HG02840 (cell line): ENCODE data around the gene MED13L.
"Not testable (repeated sequence)": the region's sequence is repeated elsewhere in the genome, so short reads cannot be mapped to it uniquely, and the experiment has no call there.

Source experiments
- ATAC-seq: cut with Tn5 transposase; IDR thresholded peaks from one replicate; pipeline ENCODE4 v1.9.1; 2021; ENCODE audit warnings: mild to moderate bottlenecking, moderate library complexity, moderate number of reproducible peaks; ENCODE audit not compliant: unreplicated experiment, low FRiP score

The MED13L gene

DNA sequence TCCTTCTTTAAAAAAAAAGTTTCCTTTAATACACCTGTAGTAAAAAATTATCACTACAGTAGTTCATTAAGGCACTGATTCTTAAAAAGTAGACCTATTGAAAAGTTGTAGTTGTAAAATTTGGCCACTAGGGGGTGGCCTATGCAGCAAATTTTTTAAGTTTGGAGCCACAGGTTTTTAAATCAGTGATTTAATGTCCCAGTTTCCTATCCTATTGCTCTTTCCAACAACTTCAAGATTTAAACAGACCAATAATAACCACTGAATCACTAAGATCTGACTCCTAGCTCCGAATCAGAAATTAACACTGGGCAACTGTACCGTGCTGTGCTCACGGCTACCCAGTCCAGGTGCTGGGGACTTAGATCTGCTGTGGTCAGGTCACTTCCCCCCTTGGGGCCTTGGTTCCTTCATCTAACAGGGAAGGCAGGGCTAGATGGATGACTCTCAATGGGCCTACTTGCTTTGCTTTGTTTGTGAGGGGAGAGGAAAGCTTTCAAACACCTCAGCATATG is 279.3 kb downstream of the MED13L start:
- ATAC-seq, result no peak

DNA sequence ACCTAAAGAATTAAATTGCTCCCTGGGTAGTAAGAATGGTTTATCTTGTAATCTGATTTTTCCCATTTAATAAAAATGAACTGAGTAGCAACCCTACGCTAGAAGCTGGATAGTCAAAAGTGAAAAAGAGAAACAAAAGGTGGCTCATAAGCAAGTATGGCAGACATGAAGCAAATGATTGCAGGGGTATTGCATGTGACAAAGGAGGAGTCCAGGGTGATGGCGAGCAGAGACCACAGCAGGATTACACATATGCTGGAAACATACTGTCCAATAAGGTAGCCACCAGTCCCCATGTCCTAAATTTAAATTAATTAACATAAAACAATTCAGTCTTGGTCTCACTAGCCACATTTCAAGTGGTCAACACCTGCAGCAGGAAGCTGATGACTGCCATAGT is 283.8 kb downstream of the MED13L start:
- no peak for ATAC-seq

GRCh38 chr12:115990241-115990640 is 287.3 kb downstream of the MED13L start:
- ATAC-seq, result no peak

DNA sequence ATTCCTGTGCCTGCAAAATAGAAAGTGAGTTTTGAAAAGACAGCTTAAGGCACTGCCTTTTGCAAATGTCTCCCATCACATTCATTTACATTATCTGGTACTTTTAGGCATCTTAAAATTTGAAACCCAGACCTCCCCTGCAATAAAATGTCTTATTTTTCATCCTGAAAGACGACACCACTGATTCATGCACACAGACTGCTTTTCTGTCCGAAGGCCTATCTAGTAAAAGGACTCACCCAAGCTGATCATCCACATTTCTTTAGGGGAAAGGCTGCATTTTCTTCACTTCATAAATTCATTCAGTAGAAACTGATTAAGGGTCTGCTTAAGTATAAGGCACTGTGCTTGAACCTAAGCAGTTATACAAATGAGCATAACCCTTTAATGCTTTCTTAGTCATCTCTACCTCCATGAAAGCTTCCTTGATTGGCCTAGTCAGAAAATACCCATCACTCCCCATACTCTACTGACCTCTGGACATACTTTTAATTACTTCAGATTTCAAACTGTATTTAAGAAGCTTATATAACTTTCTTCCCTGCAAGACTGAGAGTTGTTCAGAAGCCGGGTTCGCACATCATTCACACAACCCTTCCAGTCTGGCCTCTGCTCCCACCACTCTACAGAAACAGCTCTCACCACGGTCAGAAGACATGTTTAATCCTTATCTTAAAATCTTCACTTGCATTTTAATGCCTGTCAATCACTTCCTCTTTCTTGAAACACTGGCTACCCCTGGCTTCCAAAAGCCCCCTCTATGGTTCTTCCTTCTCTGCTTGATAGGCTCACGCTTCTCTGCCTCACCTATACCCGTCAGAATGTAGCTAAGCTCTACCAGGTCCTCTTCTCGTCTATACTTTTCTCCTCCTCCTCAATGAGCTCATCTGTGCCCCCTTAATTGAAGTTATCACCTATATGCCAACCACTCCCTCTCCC is 288.6 kb downstream of the MED13L start:
- no peak for ATAC-seq

DNA sequence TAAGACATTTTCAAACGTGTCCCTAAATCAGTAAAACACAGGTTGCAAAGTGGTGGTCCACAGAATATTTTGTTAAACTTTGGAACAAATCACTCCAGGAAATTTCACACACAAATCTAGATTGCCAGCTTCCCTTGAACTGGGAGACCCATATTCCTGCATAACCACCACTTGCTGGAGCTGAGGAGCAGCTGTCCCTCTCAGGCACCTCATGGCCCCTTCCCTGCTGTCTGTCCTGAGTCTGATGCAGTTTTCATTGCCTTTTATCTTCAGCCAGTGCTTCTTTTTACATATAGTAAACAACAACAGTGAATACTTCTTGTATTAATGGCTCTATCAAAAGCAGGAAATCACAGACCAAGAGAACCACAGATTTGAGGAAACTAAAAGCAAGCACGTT is 289.3 kb downstream of the MED13L start:
- no peak for ATAC-seq

DNA sequence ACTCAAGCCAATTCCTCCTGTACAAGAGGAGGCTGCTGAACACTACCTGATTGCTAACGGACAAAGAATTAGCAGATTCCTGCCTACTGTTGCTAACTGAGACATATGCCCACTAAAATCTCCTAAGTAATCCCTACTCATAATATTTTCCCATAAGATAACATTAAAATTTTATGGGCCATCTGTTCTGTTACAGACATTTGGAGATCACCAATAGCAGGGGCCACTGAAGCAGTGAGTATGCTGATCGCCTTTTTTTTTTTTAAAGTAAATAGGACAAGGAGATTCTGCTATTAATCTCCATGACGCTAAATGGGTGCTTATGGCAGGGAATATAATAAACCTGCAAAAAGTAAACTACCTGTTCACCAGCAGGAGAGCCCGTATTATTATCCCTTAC is 292.9 kb downstream of the MED13L start:
- ATAC-seq, result no peak

DNA sequence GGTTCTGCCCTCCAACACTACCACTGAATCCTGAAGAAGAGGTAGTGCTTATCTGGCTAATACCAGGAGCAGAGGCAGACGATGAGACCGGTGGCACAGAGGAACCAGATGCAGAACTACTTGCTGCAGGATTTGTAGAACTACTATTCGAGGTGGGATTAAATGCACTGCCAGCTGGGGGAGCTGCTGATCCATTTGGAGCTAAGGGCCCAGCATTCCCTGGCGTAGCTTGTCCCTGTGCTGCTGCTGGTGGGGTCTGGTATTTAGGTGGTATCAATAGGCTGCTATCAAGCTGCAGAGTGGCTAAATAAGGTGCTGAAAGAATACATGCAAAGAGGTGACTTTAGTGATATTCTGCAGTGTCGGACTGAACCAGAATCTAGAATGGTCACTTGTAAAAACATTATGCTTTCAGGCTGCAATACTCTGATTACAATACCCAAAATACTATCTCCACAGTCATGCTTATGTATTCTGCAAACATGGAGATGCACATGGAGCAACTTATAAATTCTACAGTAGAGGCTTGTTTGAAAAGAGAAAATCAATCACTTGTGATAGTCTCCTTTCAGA is 294.2 kb downstream of the MED13L start:
- ATAC-seq, result no peak

GRCh38 chr12:115980339-115980738 is 297.2 kb downstream of the MED13L start:
- ATAC-seq, result no peak

DNA sequence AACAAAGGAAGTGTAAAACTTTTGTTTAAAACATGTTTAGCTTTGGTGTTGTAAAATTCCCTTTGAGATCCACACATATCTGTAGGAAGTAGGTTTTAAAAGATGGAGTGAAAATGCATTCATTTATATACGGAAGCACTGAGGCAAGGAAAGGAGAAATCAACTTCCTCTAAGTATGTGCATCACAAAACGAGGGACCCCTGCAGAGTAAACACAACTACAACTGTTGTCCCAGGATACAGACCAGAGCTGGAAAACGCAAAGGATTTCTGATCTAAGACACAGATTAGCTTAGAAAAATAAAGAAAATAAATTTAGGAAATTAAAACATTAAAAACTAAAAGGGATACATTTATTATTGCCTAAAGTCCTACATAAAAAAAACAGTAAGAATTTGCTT is 297.6 kb downstream of the MED13L start:
- ATAC-seq, result no peak

GRCh38 chr12:115979351-115979750 is 298.1 kb downstream of the MED13L start:
- ATAC-seq, result no peak

GRCh38 chr12:115976829-115977228 is 300.7 kb downstream of the MED13L start:
- ATAC-seq, result not testable (repeated sequence)

- no peak for ATAC-seq
Observed at GRCh38 chr12:115975411-115975810, 302.1 kb downstream of the MED13L start.

- ATAC-seq, result no peak
Observed at GRCh38 chr12:115973968-115974724, 303.3 kb downstream of the MED13L start.

GRCh38 chr12:115973066-115973465 is 304.4 kb downstream of the MED13L start:
- ATAC-seq, result no peak

- no peak for ATAC-seq
Observed at GRCh38 chr12:115972241-115972640, 305.3 kb downstream of the MED13L start.

- ATAC-seq, result no peak
Observed at GRCh38 chr12:115968211-115968610, 309.3 kb downstream of the MED13L start.

DNA sequence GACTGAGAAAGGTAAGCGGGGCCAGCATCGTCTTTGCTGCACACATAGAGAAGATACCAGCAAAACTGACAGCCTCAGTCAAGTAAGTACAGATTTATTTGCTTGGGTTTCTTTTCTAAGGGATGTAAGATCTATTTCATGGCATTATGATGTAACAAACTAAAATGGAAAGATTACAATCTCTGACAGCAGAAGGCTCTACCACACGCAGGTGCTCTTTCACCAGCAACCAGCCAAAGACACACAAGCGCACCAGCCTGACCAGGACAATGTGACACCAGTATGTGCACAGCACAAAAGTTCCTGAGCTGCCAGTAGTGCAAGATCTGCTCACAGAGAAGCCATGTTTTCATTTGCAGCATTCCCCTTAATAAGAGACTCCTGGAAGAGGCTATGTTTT is 311.1 kb downstream of the MED13L start:
- ATAC-seq, result no peak

DNA sequence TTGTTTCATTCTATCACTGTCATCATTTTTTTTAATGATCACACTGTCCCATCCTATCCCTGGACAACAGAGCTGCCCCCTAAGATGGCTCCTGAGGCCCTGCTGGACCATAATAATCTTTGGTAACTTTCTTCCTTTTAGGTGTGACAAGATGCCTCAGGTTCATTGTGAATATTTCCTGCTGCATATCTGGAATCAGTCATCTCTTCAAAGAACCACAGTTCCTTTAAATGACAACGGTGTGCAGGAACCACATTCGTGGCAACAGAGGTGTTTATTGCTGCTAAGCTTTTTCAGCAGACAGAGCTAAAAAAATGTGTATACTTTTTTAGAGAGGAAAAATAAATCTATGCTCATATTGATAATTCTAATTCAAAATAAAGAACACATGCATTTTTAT is 312.9 kb downstream of the MED13L start:
- no peak for ATAC-seq

DNA sequence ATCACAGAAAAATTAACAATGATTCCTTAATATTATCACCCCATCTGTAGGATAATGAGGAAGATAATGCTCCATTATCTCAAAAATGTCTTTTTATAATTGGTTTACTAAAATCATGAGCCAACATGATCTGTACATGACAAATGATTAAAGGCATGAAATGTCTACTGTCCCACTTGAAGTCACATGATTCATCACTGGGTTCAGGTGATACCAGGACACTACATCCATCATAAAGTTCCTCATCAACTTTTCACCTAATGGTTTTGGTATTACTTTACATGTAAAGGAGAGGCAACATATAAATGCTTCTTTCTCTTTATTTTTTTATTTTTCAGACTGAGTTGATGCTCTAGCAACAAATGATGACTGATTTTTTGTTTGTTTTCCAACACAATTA is 313.3 kb downstream of the MED13L start:
- no peak for ATAC-seq

GRCh38 chr12:115962216-115962615 is 315.3 kb downstream of the MED13L start:
- ATAC-seq, result no peak
